HEK293 (cell line): ENCODE data around the gene DACT1.

Source experiments
- FEZF1 ChIP-seq: fragments of 450-650 bp; formaldehyde crosslinking; IDR thresholded peaks from 2 replicates; pipeline ENCODE4 v1.5.1; 2016; ENCODE audit warnings: missing biosample characterization, missing genetic modification characterization
- HOXD13 ChIP-seq: sonication (generic); formaldehyde crosslinking; IDR thresholded peaks from 2 replicates; pipeline ENCODE4 v1.8.0; 2022; ENCODE audit warnings: missing genetic modification reagents, borderline replicate concordance
- KLF8 ChIP-seq: fragments of 450-650 bp; formaldehyde crosslinking; IDR thresholded peaks from 2 replicates; pipeline ENCODE4 v1.5.1; 2016; ENCODE audit warnings: missing biosample characterization, missing genetic modification characterization
- OSR2 ChIP-seq: fragments of 450-650 bp; formaldehyde crosslinking; IDR thresholded peaks from 2 replicates; pipeline ENCODE4 v1.5.1; 2016; ENCODE audit warnings: missing biosample characterization, missing genetic modification characterization
- RBAK ChIP-seq: fragments of 450-650 bp; formaldehyde crosslinking; IDR thresholded peaks from 2 replicates; pipeline ENCODE4 v1.5.1; 2016; ENCODE audit warnings: missing biosample characterization, missing genetic modification characterization
- SP2 ChIP-seq: fragments of 450-650 bp; formaldehyde crosslinking; IDR thresholded peaks from 2 replicates; pipeline ENCODE4 v1.5.1; 2016; ENCODE audit warnings: missing biosample characterization, missing genetic modification characterization
- TSHZ1 ChIP-seq: fragments of 450-650 bp; formaldehyde crosslinking; IDR thresholded peaks from 2 replicates; pipeline ENCODE4 v1.5.1; 2016; ENCODE audit warnings: missing biosample characterization, missing genetic modification characterization, borderline replicate concordance
- ZBTB1 ChIP-seq: fragments of 450-650 bp; formaldehyde crosslinking; IDR thresholded peaks from 2 replicates; pipeline ENCODE4 v1.5.1; 2016; ENCODE audit warnings: missing biosample characterization, missing genetic modification characterization
- ZBTB10 ChIP-seq: fragments of 450-650 bp; formaldehyde crosslinking; IDR thresholded peaks from 2 replicates; pipeline ENCODE4 v1.5.1; 2016; ENCODE audit warnings: missing biosample characterization, missing genetic modification characterization
- ZBTB49 ChIP-seq: fragments of 450-650 bp; formaldehyde crosslinking; IDR thresholded peaks from 2 replicates; pipeline ENCODE4 v1.5.1; 2016; ENCODE audit warnings: missing biosample characterization, missing genetic modification characterization, low read depth
- ZNF112 ChIP-seq: fragments of 450-650 bp; formaldehyde crosslinking; IDR thresholded peaks from 2 replicates; pipeline ENCODE4 v1.5.0; 2017; ENCODE audit warnings: missing biosample characterization, missing genetic modification characterization
- ZNF239 ChIP-seq: fragments of 450-650 bp; formaldehyde crosslinking; IDR thresholded peaks from 2 replicates; pipeline ENCODE4 v1.5.1; 2016; ENCODE audit warnings: missing biosample characterization, missing genetic modification characterization
- ZNF266 ChIP-seq: fragments of 450-650 bp; formaldehyde crosslinking; IDR thresholded peaks from 2 replicates; pipeline ENCODE4 v1.5.1; 2016; ENCODE audit warnings: missing biosample characterization, missing genetic modification characterization, low read depth
- ZNF274 ChIP-seq, 2 experiments: fragments of 200-500 bp in 1 of 2; fragments of 450-650 bp in 1 of 2; sonication (Bioruptor generic) in 1 of 2; formaldehyde crosslinking in 1 of 2; IDR thresholded peaks; 2 replicates each; pipeline versions ENCODE4 v1.5.1 to v1.6.1; 2014 to 2016; ENCODE audit warnings: borderline replicate concordance in 1 of 2, inconsistent platforms in 1 of 2, low read length in 1 of 2, missing biosample characterization in 1 of 2, missing genetic modification characterization in 1 of 2
- ZNF335 ChIP-seq: fragments of 450-650 bp; formaldehyde crosslinking; conservative IDR thresholded peaks from 2 replicates; pipeline ENCODE4 v1.5.1; 2016; ENCODE audit warnings: missing biosample characterization, missing genetic modification characterization
- ZNF366 ChIP-seq: fragments of 450-650 bp; formaldehyde crosslinking; conservative IDR thresholded peaks from 2 replicates; pipeline ENCODE4 v1.5.1; 2016; ENCODE audit warnings: missing biosample characterization, missing genetic modification characterization
- ZNF398 ChIP-seq: fragments of 450-650 bp; formaldehyde crosslinking; IDR thresholded peaks from 2 replicates; pipeline ENCODE4 v1.5.1; 2017; ENCODE audit warnings: missing biosample characterization, missing genetic modification characterization
- ZNF426 ChIP-seq: fragments of 450-650 bp; formaldehyde crosslinking; IDR thresholded peaks from 2 replicates; pipeline ENCODE4 v1.5.1; 2017; ENCODE audit warnings: missing biosample characterization, missing genetic modification characterization, mild to moderate bottlenecking, inconsistent platforms, moderate library complexity
- ZNF433 ChIP-seq: fragments of 450-650 bp; formaldehyde crosslinking; IDR thresholded peaks from 2 replicates; pipeline ENCODE4 v1.5.1; 2016; ENCODE audit warnings: missing biosample characterization, missing genetic modification characterization, low read depth
- ZNF621 ChIP-seq: fragments of 450-650 bp; formaldehyde crosslinking; IDR thresholded peaks from 2 replicates; pipeline ENCODE4 v1.5.1; 2017; ENCODE audit warnings: missing biosample characterization, missing genetic modification characterization
- ZNF629 ChIP-seq: fragments of 450-650 bp; formaldehyde crosslinking; IDR thresholded peaks from 2 replicates; pipeline ENCODE4 v1.5.1; 2017; ENCODE audit warnings: missing biosample characterization, missing genetic modification characterization
- ZNF660 ChIP-seq: fragments of 450-650 bp; IDR thresholded peaks from 2 replicates; pipeline ENCODE4 v1.5.1; 2018; ENCODE audit warnings: missing biosample characterization, mild to moderate bottlenecking, missing genetic modification characterization
- ZNF704 ChIP-seq: fragments of 450-650 bp; formaldehyde crosslinking; IDR thresholded peaks from 2 replicates; pipeline ENCODE4 v1.5.1; 2016; ENCODE audit warnings: missing biosample characterization, missing genetic modification characterization
- ZNF76 ChIP-seq: fragments of 450-650 bp; formaldehyde crosslinking; IDR thresholded peaks from 2 replicates; pipeline ENCODE4; 2016; ENCODE audit warnings: low read depth, missing biosample characterization, missing genetic modification characterization, borderline replicate concordance
- ZSCAN4 ChIP-seq: fragments of 450-650 bp; formaldehyde crosslinking; IDR thresholded peaks from 2 replicates; pipeline ENCODE4 v1.5.1; 2017; ENCODE audit warnings: missing biosample characterization, missing genetic modification characterization

The DACT1 gene

GRCh38 chr14:58637391-58638230, at the start of gene DACT1 (continued):
- TF ChIP-seq ZBTB49 (no peak), ZNF433 (no peak), FEZF1 (no peak), HOXD13 (CRISPR knock-in tag) (no peak), ZNF266 (no peak), ZNF621 (tag by site-specific recombination) (no peak), ZNF660 (tag by site-specific recombination) (0 out of 2 replicates have a peak, but pooled peaks have one; percentile 58), ZNF239 (tag by site-specific recombination) (no peak), ZNF366 (tag by site-specific recombination) (peak; percentile 63), ZNF398 (tag by site-specific recombination) (peak; percentile 19; the same call in 1 of the 2 replicates), OSR2 (tag by site-specific recombination) (no peak), ZNF274 (IDR thresholded peaks at IDR 0.05; ENCODE audit: low read length) (no peak), ZNF274 (tag by site-specific recombination; IDR thresholded peaks at IDR 0.05; ENCODE audit: borderline replicate concordance) (no peak), KLF8 (tag by site-specific recombination) (peak; percentile 58; the same call in 1 of the 2 replicates), ZSCAN4 (tag by site-specific recombination) (peak; percentile 22; the same call in 1 of the 2 replicates), ZNF704 (tag by site-specific recombination) (no peak), ZNF76 (tag by site-specific recombination) (no peak), SP2 (tag by site-specific recombination) (peak; percentile 61), ZNF335 (tag by site-specific recombination) (peak; percentile 93), ZNF629 (tag by site-specific recombination) (peak; percentile 36; the same call in 1 of the 2 replicates), TSHZ1 (tag by site-specific recombination) (no peak), ZBTB10 (0 out of 2 replicates have a peak, but pooled peaks have one; percentile 17), ZBTB1 (tag by site-specific recombination) (no peak), ZNF112 (tag by site-specific recombination) (no peak), ZNF426 (tag by site-specific recombination) (no peak), RBAK (no peak)
